Loucy (cell line): ENCODE results near the gene CHRD.

Source experiments
- H2AFZ ChIP-seq: fragments of 200-600 bp; sonication (generic); 2 replicates; pipeline ENCODE4 v1.6.0; 2016; ENCODE audit warnings: antibody characterized with exemption, mild to moderate bottlenecking, low read length, moderate library complexity
- H3F3A ChIP-seq: fragments of 200-600 bp; 2 replicates; pipeline ENCODE4 v1.6.0; 2016; ENCODE audit warnings: antibody characterized with exemption, low read depth, mild to moderate bottlenecking
- H3K27me3 ChIP-seq: fragments of 200-600 bp; sonication (generic); 2 replicates; pipeline ENCODE4 v1.6.1; 2014; ENCODE audit warnings: low read length, mild to moderate bottlenecking; ENCODE audit not compliant: insufficient read depth, poor library complexity, severe bottlenecking
- H3K36me3 ChIP-seq: fragments of 200-600 bp; sonication (generic); 2 replicates; pipeline ENCODE4 v1.6.1; 2016; ENCODE audit warnings: low read length; ENCODE audit not compliant: insufficient read depth
- H3K4me1 ChIP-seq: fragments of 200-600 bp; sonication (generic); 2 replicates; pipeline ENCODE4 v1.5.1; 2014; ENCODE audit warnings: low read length, mild to moderate bottlenecking; ENCODE audit not compliant: insufficient read depth, poor library complexity, severe bottlenecking
- H3K4me2 ChIP-seq: fragments of 200-600 bp; sonication (generic); 2 replicates; pipeline ENCODE4 v1.6.0; 2014; ENCODE audit warnings: antibody characterized with exemption, low read length, low read depth, mild to moderate bottlenecking; ENCODE audit not compliant: poor library complexity, severe bottlenecking
- H3K4me3 ChIP-seq: fragments of 200-600 bp; sonication (generic); 2 replicates; pipeline ENCODE4 v1.5.1; 2014; ENCODE audit warnings: low read length, mild to moderate bottlenecking, mixed read lengths; ENCODE audit not compliant: poor library complexity, severe bottlenecking
- H3K79me2 ChIP-seq: fragments of 200-600 bp; sonication (generic); 2 replicates; pipeline ENCODE4 v1.6.1; 2014; ENCODE audit warnings: low read length; ENCODE audit not compliant: insufficient read depth
- H3K9ac ChIP-seq: fragments of 200-600 bp; sonication (generic); 2 replicates; pipeline ENCODE4 v1.6.0; 2014; ENCODE audit warnings: mild to moderate bottlenecking, low read depth, low read length, moderate library complexity; ENCODE audit not compliant: poor library complexity, severe bottlenecking
- H3K9me2 ChIP-seq: fragments of 200-600 bp; sonication (generic); replicated peaks from 2 replicates; pipeline ENCODE4 v1.6.1; 2016; ENCODE audit warnings: low read depth, low read length, mixed read lengths
- H3K9me3 ChIP-seq: fragments of 200-600 bp; sonication (generic); 2 replicates; pipeline ENCODE4 v1.6.1; 2014; ENCODE audit warnings: mild to moderate bottlenecking, antibody characterized with exemption, low read length, low read depth; ENCODE audit not compliant: insufficient read depth
- H4K20me1 ChIP-seq: fragments of 200-600 bp; sonication (generic); 2 replicates; pipeline ENCODE4 v1.6.0; 2014; ENCODE audit warnings: antibody characterized with exemption, low read length, mild to moderate bottlenecking; ENCODE audit not compliant: insufficient read depth, poor library complexity, severe bottlenecking
- EZH2phosphoT487 ChIP-seq: fragments of 200-600 bp; IDR thresholded peaks from 2 replicates; pipeline ENCODE4 v1.6.1; 2018; ENCODE audit warnings: antibody characterized with exemption, mild to moderate bottlenecking, moderate library complexity, borderline replicate concordance
- TF ChIP-seq, protein P1 (sequence below): fragments of 200-600 bp; sonication (generic); conservative IDR thresholded peaks from 2 replicates; pipeline ENCODE4 v1.5.1; 2014; ENCODE audit warnings: mild to moderate bottlenecking, antibody characterized with exemption, low read length

Gene CHRD

DNA sequence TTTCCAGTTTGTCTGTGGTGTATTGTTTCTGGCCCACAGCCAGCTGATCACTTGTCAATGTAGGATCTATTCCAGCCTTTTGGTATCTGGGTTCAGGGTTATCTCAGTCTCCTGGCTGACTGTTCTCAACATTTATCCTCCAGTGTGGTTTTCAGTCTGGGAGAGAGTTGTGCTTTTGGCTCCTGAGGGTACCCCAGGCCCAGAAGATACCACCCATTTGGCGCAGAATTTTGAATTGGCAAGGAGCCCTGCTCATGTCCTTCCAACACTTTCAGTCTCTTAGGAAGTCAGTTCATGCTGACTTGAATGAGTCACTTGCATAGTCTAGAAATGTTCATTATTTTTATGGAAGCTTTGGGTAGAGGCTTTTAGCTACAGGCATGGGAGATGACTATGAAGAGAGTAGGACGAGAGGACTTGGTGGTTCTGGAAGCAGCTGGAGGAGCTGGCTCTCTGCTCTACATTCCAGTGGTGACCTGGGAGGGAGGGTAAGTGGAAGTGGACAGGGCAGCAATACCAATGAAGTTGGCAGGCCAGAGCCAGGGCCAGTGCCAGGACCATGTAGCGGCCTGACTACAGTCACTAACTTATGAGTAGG is 11.2 kb upstream of the CHRD start:
- no peak overlapping the region for H2AFZ ChIP-seq
- TF ChIP-seq, protein P1, sequence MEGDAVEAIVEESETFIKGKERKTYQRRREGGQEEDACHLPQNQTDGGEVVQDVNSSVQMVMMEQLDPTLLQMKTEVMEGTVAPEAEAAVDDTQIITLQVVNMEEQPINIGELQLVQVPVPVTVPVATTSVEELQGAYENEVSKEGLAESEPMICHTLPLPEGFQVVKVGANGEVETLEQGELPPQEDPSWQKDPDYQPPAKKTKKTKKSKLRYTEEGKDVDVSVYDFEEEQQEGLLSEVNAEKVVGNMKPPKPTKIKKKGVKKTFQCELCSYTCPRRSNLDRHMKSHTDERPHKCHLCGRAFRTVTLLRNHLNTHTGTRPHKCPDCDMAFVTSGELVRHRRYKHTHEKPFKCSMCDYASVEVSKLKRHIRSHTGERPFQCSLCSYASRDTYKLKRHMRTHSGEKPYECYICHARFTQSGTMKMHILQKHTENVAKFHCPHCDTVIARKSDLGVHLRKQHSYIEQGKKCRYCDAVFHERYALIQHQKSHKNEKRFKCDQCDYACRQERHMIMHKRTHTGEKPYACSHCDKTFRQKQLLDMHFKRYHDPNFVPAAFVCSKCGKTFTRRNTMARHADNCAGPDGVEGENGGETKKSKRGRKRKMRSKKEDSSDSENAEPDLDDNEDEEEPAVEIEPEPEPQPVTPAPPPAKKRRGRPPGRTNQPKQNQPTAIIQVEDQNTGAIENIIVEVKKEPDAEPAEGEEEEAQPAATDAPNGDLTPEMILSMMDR = no peak
- no peak for TF ChIP-seq EZH2phosphoT487
- no peak overlapping the region for H3K4me3 ChIP-seq
- peaks cover 17% of the 10 kb centered on the region; the same call in 1 of the 2 replicates for H3K36me3 ChIP-seq
- peaks cover 15% of the 10 kb centered on the region for H4K20me1 ChIP-seq
- H3K9ac ChIP-seq = no peak overlapping the region
- peaks cover 24% of the 10 kb centered on the region for H3K79me2 ChIP-seq
- no peaks in the 10 kb centered on the region for H3K9me3 ChIP-seq
- H3K9me2 ChIP-seq = no peaks in the 10 kb centered on the region
- H3F3A ChIP-seq = no peaks in the 10 kb centered on the region
- H3K4me1 ChIP-seq = peaks cover 19% of the 10 kb centered on the region
- H3K4me2 ChIP-seq = no peak overlapping the region
- H3K27me3 ChIP-seq = no peaks in the 10 kb centered on the region

DNA sequence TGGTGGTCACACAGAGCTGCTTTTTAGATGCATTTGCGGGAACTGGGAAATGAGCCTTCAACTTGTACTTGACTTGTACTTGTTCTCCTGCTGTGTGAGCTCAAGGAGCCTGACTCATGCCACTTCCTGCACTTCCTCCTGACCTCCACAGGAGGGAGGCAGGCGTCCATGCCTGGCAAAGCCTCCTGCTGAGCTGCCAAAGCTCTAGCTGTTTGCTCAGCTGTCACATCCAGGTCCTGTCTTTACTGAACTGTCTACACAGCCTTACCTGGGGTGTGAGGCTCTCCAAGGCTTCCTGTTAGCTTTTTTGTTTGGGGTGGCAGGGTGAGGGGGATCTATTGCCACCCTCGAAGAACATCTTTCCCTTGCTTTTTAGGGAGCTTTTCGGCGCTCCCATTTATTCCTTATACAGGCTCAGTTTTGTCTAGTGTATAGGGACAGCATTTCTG is 8.3 kb upstream of the CHRD start:
- no peak overlapping the region for H3K9ac ChIP-seq
- no peaks in the 10 kb centered on the region for H3K9me3 ChIP-seq
- H3K9me2 ChIP-seq = no peaks in the 10 kb centered on the region
- H3K4me1 ChIP-seq = peaks cover 4% of the 10 kb centered on the region
- no peak overlapping the region for H3K4me2 ChIP-seq
- H3K27me3 ChIP-seq = no peaks in the 10 kb centered on the region
- H3K4me3 ChIP-seq = no peak overlapping the region
- H3F3A ChIP-seq = no peaks in the 10 kb centered on the region
- no peaks in the 10 kb centered on the region for H3K79me2 ChIP-seq
- no peaks in the 10 kb centered on the region for H4K20me1 ChIP-seq
- TF ChIP-seq EZH2phosphoT487 = no peak
- TF ChIP-seq, protein P1 = peak; percentile 89
- peaks cover 16% of the 10 kb centered on the region; the same call in 1 of the 2 replicates for H3K36me3 ChIP-seq
- H2AFZ ChIP-seq = no peak overlapping the region

DNA sequence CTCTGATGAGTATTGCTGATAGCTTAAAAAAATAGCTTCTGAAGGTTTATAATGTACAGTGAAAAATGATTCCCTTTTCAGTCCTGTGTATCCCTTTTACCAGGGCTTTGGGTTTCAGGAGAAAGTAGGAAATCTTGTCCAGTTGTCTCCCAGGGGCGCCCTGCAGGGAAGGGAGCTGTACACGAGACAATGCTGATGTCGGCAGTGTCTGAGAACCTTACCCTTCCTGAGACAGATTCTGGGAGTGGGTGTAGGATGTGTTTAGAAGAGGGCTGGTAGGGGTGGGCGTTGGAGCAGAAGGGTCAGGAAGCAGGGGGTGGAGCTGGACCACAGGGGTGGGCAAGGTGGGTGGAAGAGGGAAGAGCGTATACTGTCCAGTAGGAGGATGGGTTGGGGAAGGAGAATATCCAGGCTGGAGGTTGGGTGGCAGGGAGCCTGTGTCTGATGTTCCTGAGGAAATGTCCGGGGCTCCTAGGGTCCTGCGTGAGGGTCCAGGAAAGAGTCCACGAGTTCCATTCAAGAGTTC is 7.5 kb upstream of the CHRD start:
- peaks cover 3% of the 10 kb centered on the region for H3K4me1 ChIP-seq
- no peaks in the 10 kb centered on the region for H3K27me3 ChIP-seq
- no peak overlapping the region for H3K9ac ChIP-seq
- TF ChIP-seq, protein P1 = no peak
- TF ChIP-seq EZH2phosphoT487 = no peak
- no peak overlapping the region for H2AFZ ChIP-seq
- H3F3A ChIP-seq = no peaks in the 10 kb centered on the region
- no peaks in the 10 kb centered on the region for H3K9me3 ChIP-seq
- peaks cover 12% of the 10 kb centered on the region; the same call in 1 of the 2 replicates for H3K36me3 ChIP-seq
- H3K9me2 ChIP-seq = no peaks in the 10 kb centered on the region
- no peak overlapping the region for H3K4me3 ChIP-seq
- no peaks in the 10 kb centered on the region for H3K79me2 ChIP-seq
- no peak overlapping the region for H3K4me2 ChIP-seq
- H4K20me1 ChIP-seq = no peaks in the 10 kb centered on the region
